ENCODE results near the gene DOP1A.

DOP1A gene

GRCh38 chr6:83097675-83098074 is 30.2 kb downstream of the DOP1A start:
- no peak overlapping the region for H3K4me3 ChIP-seq (ENCODE audit: low read depth, low read length)
- no peak for TF ChIP-seq CTCF (IDR thresholded peaks at IDR 0.05; ENCODE audit: borderline replicate concordance, insufficient read depth, low read depth, low read length)

- H3K4me3 ChIP-seq (ENCODE audit: low read depth, low read length), result no peak overlapping the region
- TF ChIP-seq CTCF (IDR thresholded peaks at IDR 0.05; ENCODE audit: borderline replicate concordance, insufficient read depth, low read depth, low read length), result no peak
Measured at GRCh38 chr6:83098589-83098988, 31.1 kb downstream of the DOP1A start.

GRCh38 chr6:83108378-83108777 is 40.9 kb downstream of the DOP1A start:
- no peak for TF ChIP-seq CTCF (IDR thresholded peaks at IDR 0.05; ENCODE audit: borderline replicate concordance, insufficient read depth, low read depth, low read length)
- no peak overlapping the region for H3K4me3 ChIP-seq (ENCODE audit: low read depth, low read length)

GRCh38 chr6:83113258-83113657 is 45.8 kb downstream of the DOP1A start:
- no peak overlapping the region for H3K4me3 ChIP-seq (ENCODE audit: low read depth, low read length)
- TF ChIP-seq CTCF (IDR thresholded peaks at IDR 0.05; ENCODE audit: borderline replicate concordance, insufficient read depth, low read depth, low read length), result no peak

GRCh38 chr6:83114164-83114563 is 46.7 kb downstream of the DOP1A start:
- H3K4me3 ChIP-seq (ENCODE audit: low read depth, low read length), result no peak overlapping the region
- TF ChIP-seq CTCF (IDR thresholded peaks at IDR 0.05; ENCODE audit: borderline replicate concordance, insufficient read depth, low read depth, low read length), result no peak

- no peak for TF ChIP-seq CTCF (IDR thresholded peaks at IDR 0.05; ENCODE audit: borderline replicate concordance, insufficient read depth, low read depth, low read length)
- no peak overlapping the region for H3K4me3 ChIP-seq (ENCODE audit: low read depth, low read length)
Measured at GRCh38 chr6:83117802-83118201, 50.3 kb downstream of the DOP1A start.

- H3K4me3 ChIP-seq (ENCODE audit: low read depth, low read length), result no peak overlapping the region
- no peak for TF ChIP-seq CTCF (IDR thresholded peaks at IDR 0.05; ENCODE audit: borderline replicate concordance, insufficient read depth, low read depth, low read length)
Measured at GRCh38 chr6:83119742-83120300, 52.4 kb downstream of the DOP1A start.
